Natural killer cell treated with Interleukin-12 subunit alpha and Interleukin-12 subunit beta and Interleukin-15 and Interleukin-18, amount 100 ng/mL, for 72 hours (primary cell): ENCODE data around the gene EARS2. TPM values are rescaled to one million over a fixed set of nuclear protein-coding genes. Genes with fewer than 3 reads are reported as not detected.
"Not testable (repeated sequence)": the region's sequence is repeated elsewhere in the genome, so short reads cannot be mapped to it uniquely, and the experiment has no call there.

ENCODE experiments used
- ATAC-seq, 2 donors: fragments of 150-1000 bp; cut with Tn5 transposase in 1 of 2; sonication (Bioruptor Pico), chemical (Tn5 transposase) in 1 of 2; 2 replicates each; pipeline ENCODE4 v1.10.0; 2021
- DNase-seq: peaks from one replicate; pipeline ENCODE4 v3.0.0; 2022; ENCODE audit warnings: low spot score
- H3K27ac Mint-ChIP-seq, 2 donors: 1 replicate in 1 of 2; 2 replicates in 1 of 2; pipeline ENCODE4 v1.8.0; 2022; ENCODE audit warnings: mixed read lengths in 2 of 2, mild to moderate bottlenecking in 1 of 2, moderate library complexity in 1 of 2
- H3K27me3 Mint-ChIP-seq, 2 donors: 1 replicate in 1 of 2; 2 replicates in 1 of 2; pipeline ENCODE4 v1.8.0; 2022; ENCODE audit warnings: mixed read lengths in 2 of 2
- H3K36me3 Mint-ChIP-seq: one replicate; pipeline ENCODE4 v1.8.0; 2022; ENCODE audit warnings: mixed read lengths
- H3K4me1 Mint-ChIP-seq, 2 donors: 1 replicate in 1 of 2; 2 replicates in 1 of 2; pipeline ENCODE4 v1.8.0; 2022; ENCODE audit warnings: low read depth in 2 of 2, mixed read lengths in 2 of 2, mild to moderate bottlenecking in 1 of 2
- H3K4me3 Mint-ChIP-seq: one replicate; pipeline ENCODE4 v1.8.0; 2022; ENCODE audit warnings: mixed read lengths
- H3K9me3 Mint-ChIP-seq: 2 replicates; pipeline ENCODE4 v1.8.0; 2022; ENCODE audit warnings: mixed read lengths
- total RNA-seq, 2 donors: library from RNA; stranded (reverse); gene quantifications; one replicate each; pipeline ENCODE4 v1.2.3, GENCODE V29; 2022

Gene EARS2
- total RNA-seq, 2 donors from 2014 or later = 19.2 to 34.9 TPM

- no peak overlapping the region for H3K27ac Mint-ChIP-seq
- no peaks in the 10 kb centered on the region for H3K27me3 Mint-ChIP-seq
- H3K9me3 Mint-ChIP-seq = no peaks in the 10 kb centered on the region
- no peak overlapping the region for H3K4me3 Mint-ChIP-seq
- no peak for DNase-seq
- peaks cover 0 to 10% of the 10 kb centered on the region in 2 donors for H3K4me1 Mint-ChIP-seq
- no peak for ATAC-seq
- H3K36me3 Mint-ChIP-seq = peaks cover 14% of the 10 kb centered on the region
These were observed 72.5 kb downstream of the EARS2 start for GRCh38 chr16:23484510-23485256.

- DNase-seq, H3K9me3 Mint-ChIP-seq, H3K27me3 Mint-ChIP-seq: not testable (repeated sequence)
- peak in 1 of 2 donors; percentile 68 for ATAC-seq
- Mint-ChIP-seq H3K4me1 (peaks cover 0 to 10% of the 10 kb centered on the region in 2 donors), H3K27ac (peak overlapping the region; percentile 16 to 59), H3K4me3 (peak overlapping the region; percentile 68), H3K36me3 (peaks cover 21% of the 10 kb centered on the region)
These were observed 73.7 kb downstream of the EARS2 start for GRCh38 chr16:23483492-23483891.

GRCh38 chr16:23482778-23483177 is 74.4 kb downstream of the EARS2 start:
- H3K4me3 Mint-ChIP-seq = peak overlapping the region; percentile 68
- peak; percentile 53 to 86 for ATAC-seq
- peaks cover 21% of the 10 kb centered on the region for H3K36me3 Mint-ChIP-seq

GRCh38 chr16:23480257-23480656 is 76.9 kb downstream of the EARS2 start:
- H3K27me3 Mint-ChIP-seq = no peaks in the 10 kb centered on the region
- no peak overlapping the region for H3K4me3 Mint-ChIP-seq
- no peak overlapping the region for H3K27ac Mint-ChIP-seq
- H3K9me3 Mint-ChIP-seq = no peaks in the 10 kb centered on the region
- DNase-seq (no peak), ATAC-seq (no peak)
- peaks cover 0 to 10% of the 10 kb centered on the region in 2 donors for H3K4me1 Mint-ChIP-seq
- peaks cover 21% of the 10 kb centered on the region for H3K36me3 Mint-ChIP-seq

More at GRCh38 chr16:23482778-23483177, 74.4 kb downstream of the EARS2 start:
- Mint-ChIP-seq H3K27ac (peak overlapping the region; percentile 16 to 59), H3K27me3 (no peaks in the 10 kb centered on the region), H3K9me3 (no peaks in the 10 kb centered on the region), H3K4me1 (peaks cover 0 to 10% of the 10 kb centered on the region in 2 donors)
- no peak for DNase-seq

DNA sequence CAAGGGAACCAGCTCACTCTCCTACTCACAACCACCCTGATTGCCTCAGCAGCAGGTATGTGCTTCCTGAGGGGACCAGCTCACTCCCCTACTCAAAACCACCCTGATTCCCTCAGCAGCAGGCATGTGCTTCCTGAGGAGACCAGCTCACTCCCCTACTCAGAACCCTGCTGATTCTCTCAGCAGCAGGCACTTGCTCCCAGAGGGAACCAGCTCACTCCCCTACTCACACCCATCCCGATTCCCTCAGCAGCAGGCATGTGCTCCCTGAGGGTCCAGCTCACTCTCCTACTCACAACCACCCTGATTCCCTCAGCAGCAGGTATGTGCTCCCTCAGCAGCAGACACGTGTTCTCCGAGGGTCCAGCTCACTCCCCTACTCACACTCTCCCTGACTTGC is 78.0 kb downstream of the EARS2 start:
- no peaks in the 10 kb centered on the region for H3K9me3 Mint-ChIP-seq
- H3K4me1 Mint-ChIP-seq = peaks cover 0 to 10% of the 10 kb centered on the region in 2 donors
- peaks cover 14% of the 10 kb centered on the region for H3K36me3 Mint-ChIP-seq
- DNase-seq (no peak), ATAC-seq (no peak)
- no peak overlapping the region for H3K27ac Mint-ChIP-seq
- H3K27me3 Mint-ChIP-seq = no peaks in the 10 kb centered on the region
- H3K4me3 Mint-ChIP-seq = no peak overlapping the region

DNA sequence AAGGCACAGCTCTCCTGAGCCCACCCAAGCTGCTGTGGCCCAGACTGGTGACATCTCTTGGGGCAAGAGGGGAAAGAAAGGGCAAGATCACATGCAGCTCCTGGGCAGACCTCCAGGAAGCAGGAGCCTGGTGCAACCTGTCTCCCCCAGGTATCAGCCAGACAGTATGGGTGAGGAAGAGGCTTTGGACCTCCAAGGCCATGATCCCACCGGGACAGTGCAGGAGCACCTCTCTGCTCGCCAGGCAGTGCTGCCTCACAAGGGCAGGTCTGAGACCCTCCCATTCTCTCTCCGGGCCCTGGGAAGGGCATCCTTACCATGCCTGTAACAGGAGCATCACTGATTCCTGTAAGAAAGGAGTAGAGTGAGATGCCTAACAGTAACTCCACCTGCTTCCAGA is 78.6 kb downstream of the EARS2 start:
- ATAC-seq (no peak), DNase-seq (no peak)
- H3K4me1 Mint-ChIP-seq = peaks cover 0 to 10% of the 10 kb centered on the region in 2 donors
- no peaks in the 10 kb centered on the region for H3K9me3 Mint-ChIP-seq
- H3K27ac Mint-ChIP-seq = no peak overlapping the region
- H3K27me3 Mint-ChIP-seq = no peaks in the 10 kb centered on the region
- H3K36me3 Mint-ChIP-seq = peaks cover 14% of the 10 kb centered on the region
- H3K4me3 Mint-ChIP-seq = no peak overlapping the region

DNA sequence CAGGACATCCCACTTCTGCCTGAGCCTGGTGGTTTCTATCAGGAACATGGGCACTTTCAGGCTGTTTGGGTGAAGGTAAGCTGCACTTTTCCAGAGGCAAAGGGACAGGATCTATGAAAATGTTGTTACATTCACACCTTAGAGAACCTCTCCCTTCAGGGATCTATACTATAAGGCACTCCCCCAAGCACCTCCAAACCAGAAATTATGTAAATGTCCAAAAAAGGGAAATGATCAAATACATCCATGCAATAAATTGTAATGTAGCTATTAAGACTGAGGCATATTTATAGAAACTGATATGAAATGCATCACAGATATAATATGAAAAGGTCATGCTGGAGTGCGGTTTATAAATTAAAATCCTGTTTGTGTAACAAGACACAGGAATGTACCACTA is 80.9 kb downstream of the EARS2 start:
- DNase-seq (no peak), ATAC-seq (no peak)
- H3K27ac Mint-ChIP-seq = no peak overlapping the region
- no peaks in the 10 kb centered on the region for H3K27me3 Mint-ChIP-seq
- H3K4me3 Mint-ChIP-seq = no peak overlapping the region
- no peaks in the 10 kb centered on the region for H3K4me1 Mint-ChIP-seq
- H3K9me3 Mint-ChIP-seq = no peaks in the 10 kb centered on the region
- peaks cover 9% of the 10 kb centered on the region for H3K36me3 Mint-ChIP-seq

Other genes with a start within 250 kb of the EARS2 start
- 10 to 100 TPM; 21.9 to 28.2 TPM for gene COG7, start 104.2 kb downstream of the EARS2 start, total RNA-seq
- gene GGA2, start 46.9 kb downstream of the EARS2 start, total RNA-seq = 10 to 100 TPM; 61.0 to 97.3 TPM
- gene UBFD1, start 377 bp upstream of the EARS2 start, total RNA-seq = 10 to 100 TPM; 53.8 to 87.1 TPM
- 100 to 1,000 TPM; 101 to 102 TPM for gene NDUFAB1, start 39.0 kb upstream of the EARS2 start, total RNA-seq
- 10 to 100 TPM; 20.6 to 28.4 TPM for gene PALB2, start 84.0 kb upstream of the EARS2 start, total RNA-seq
- 100 to 1,000 TPM in 1 of 2 donors, 10 to 100 TPM in 1; 95.0 to 107 TPM for gene DCTN5, start 84.1 kb upstream of the EARS2 start, total RNA-seq
- 10 to 100 TPM; 55.6 to 95.6 TPM for gene PLK1, start 121.5 kb upstream of the EARS2 start, total RNA-seq
- not detected for gene ERN2, start 155.9 kb upstream of the EARS2 start, total RNA-seq
- not detected for gene CHP2, start 197.7 kb upstream of the EARS2 start, total RNA-seq